Dermis microvascular lymphatic vessel endothelial cell (primary cell): ENCODE measurements around the gene MIER2. TPM values are rescaled to one million over a fixed set of nuclear protein-coding genes. Genes with fewer than 3 reads are reported as not detected.

Experiments used
- DNase-seq, 2 donors: peaks; one replicate each; pipeline versions ENCODE4 v3.0.0 to v3.0.0-alpha.2; 2010; ENCODE audit warnings: low read depth in 2 of 2
- total RNA-seq: library from RNA; depleted of rRNA; stranded (reverse); fragments of >200 nt; gene quantifications from 2 replicates; pipeline ENCODE4 v1.2.1, GENCODE V29; 2014

MIER2 gene
- total RNA-seq, 1 donor from 2014 or later: 7.7 TPM

GRCh38 chr19:379796-380195 is 35.2 kb upstream of the MIER2 start:
- DNase-seq: no peak

DNA sequence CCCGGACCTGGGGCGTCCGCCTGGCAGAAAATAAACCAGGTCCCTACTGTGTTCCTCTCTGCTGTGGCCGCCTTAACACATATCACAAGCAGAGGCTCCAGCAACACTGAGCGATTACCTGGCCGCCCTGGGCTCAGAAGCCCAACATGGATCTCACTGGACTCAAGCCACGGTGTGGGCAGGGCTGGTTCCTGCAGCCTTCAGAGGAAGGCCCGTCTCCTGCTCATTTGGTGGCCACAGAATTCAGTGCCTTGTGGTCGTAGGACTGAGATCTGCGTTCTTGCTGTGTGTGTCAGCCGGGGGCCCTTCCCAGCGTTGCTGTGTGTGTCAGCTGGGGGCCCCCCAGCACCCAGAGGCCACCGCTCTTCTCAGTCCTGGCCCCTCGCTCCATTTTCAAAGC is 34.1 kb upstream of the MIER2 start:
- no peak for DNase-seq

DNA sequence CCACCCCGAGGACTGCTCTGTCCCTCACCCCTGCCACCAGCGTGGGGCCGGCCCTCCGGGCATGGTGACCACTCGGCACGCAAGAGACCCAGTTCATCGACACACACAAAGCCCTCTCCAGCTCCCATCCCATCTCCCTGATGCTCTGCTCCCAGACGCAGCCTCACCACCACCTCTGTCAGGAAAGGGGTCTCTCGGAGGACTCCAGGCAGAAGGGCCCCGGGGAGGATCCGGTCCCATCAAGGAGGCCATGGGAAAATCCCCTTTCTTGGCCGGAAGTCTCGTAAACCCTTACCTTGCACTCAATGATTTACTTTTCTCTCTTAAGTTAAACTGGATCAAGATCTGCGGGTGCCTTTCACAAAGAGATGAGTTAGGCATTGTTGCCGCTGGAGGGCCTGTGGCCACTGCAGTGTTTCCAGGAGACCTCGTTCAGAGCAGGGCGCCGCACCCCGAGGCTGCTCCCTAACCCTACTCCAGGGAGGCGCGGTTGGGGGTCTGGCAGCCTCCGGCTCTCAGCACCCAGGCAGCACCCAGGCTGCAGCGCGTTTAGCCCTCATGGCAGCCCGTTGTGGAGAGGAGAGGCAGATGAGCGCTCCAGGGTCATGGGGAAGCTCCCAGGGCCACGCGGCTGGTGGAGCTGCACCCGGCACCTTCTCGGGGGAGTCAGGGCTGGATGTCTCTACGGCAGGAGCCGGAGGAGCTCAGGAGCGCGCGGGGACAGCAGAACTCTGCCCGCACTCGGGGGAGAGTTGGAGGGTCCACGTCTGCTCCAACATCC is 33.4 kb upstream of the MIER2 start:
- DNase-seq: no peak

GRCh38 chr19:376111-376470 is 31.5 kb upstream of the MIER2 start:
- no peak for DNase-seq

DNA sequence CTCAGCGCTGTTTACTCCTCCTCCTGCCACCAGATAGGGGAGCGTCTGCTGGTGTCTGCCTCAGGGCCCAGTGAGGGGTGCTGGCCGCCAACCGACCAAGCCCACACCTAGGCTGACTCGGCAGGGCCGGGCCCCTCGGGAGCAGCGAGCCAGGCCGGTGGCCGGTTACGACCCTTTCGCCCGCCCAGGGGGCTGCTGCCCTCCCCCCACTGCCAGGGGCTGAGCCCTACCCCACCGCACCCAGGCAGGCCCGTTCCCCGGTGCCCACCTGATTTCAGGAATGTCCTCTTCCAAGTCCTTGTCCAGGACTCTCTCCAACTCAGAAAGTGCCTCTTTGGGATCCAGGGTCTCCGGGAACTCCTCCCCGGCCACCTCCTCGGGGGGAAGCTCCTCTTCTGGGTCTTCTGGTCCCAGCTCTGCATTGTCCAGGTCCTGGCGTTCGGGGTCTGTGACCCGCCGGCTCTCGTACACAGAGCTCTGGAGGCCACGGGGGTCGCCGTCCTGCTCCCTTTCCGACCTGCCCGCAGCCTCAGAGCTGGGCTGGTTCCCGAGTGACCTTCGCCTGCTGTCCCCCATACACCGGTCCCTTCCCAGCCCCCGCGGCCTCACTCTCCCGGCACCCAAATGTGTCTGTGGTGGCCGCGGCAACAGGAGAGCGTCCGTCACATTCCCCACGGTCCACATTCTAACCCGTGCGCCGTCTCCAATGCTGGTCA is 31.0 kb upstream of the MIER2 start:
- DNase-seq: no peak

DNA sequence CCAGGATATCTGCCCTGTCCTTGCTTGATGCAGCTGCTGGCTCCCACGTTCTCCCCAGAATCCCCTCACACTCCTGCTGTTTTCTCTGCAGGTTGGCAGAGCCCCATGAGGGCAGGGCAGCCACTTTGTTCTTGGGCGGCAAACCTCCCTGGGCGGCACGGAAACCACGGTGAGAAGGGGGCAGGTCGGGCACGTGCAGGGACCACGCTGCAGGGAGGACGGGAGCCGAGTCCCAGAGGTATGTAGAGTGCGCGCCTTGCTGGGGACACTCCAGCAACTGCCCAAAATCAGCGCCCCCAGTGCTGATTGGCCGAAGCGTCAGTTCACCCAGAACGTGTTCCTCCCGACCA is 30.3 kb upstream of the MIER2 start:
- no peak for DNase-seq

- DNase-seq: no peak
Measured at GRCh38 chr19:374183-374885, 29.7 kb upstream of the MIER2 start.

- no peak for DNase-seq
Measured at GRCh38 chr19:373391-374182, 29.0 kb upstream of the MIER2 start.

GRCh38 chr19:372306-372890 is 27.8 kb upstream of the MIER2 start:
- DNase-seq: peak; percentile 28 to 51

DNA sequence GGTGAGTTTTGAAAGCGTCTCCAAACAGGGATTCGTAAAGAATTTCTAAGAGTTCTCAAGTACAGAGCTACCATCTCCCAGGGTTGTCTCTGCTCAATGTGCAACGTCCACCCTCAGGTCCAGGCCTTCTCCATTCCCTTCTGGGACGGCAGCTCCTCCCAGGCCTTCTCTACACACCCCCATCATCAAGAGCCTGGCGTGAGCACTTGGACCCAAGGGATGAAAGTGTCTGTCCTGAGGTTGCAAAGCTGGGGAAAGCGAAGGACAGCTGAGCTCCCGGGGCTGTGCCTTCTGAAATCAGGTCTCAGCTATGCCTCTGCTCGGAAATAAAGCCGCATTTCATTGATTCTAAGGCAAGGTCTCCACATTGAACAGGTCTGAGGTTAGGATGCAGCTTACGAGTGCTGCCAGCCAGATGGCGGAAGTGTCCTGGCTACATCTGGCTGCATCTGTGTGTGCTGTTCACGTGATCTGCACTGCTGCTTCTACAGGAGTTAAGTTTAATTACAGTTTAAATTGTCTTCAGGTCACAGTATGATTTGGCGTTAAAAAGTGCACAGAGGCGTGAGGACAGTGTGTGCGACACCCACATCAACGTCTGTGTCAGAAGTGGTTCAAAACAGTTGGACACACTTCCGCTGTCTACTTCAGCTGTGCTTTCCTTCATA is 27.0 kb upstream of the MIER2 start:
- DNase-seq: no peak

DNA sequence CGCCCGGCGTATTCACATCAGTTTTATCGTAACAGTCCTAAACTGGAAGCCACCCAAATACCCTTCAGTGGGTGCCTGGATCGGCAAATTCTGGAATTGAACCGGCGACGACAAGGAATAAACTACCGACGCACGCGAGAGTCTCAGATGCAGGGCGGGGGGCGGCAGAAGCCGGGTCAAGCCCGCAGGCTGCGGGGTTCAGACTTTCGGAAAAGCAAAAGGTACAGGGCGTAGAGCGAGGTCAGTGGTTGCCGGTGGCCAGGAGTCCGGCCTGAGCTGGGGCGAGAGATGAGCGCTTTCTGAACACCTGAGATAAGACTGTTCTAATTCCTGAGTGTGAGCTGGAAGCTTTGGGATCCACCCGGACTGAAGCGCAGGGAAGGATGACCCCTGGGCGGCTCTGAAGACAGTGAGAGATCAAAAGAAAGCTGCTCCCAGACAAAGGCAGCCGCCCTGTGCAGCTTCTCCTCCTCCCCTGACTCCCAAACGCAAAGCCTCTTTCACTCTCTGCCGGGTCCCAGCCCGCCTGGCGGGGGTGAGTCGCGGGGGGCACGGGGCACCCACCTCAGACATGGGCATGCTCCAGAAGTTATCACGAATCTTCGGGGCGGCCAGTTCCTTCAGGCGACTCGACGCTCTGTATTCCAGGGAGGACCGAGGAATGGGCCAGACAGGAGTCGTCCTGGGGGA is 26.2 kb upstream of the MIER2 start:
- no peak for DNase-seq

DNA sequence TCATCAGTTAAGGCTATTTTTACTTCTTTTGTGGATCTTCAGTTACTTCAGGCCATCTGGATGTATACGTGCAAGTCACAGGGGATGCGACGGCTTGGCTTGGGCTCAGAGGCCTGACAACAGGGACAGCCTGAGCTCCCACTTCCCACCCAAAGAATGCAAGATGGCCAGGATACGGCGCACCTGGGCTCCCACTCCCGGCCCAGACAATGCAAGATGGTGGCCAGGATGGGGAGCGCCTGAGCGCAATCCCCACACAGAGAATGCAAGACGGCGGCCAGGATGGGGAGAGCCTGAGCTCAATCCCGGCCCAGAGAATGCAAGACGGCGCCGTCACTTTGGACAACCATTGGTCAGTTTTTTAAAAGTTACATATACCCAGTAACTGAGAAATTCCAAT is 25.3 kb upstream of the MIER2 start:
- DNase-seq: no peak

DNA sequence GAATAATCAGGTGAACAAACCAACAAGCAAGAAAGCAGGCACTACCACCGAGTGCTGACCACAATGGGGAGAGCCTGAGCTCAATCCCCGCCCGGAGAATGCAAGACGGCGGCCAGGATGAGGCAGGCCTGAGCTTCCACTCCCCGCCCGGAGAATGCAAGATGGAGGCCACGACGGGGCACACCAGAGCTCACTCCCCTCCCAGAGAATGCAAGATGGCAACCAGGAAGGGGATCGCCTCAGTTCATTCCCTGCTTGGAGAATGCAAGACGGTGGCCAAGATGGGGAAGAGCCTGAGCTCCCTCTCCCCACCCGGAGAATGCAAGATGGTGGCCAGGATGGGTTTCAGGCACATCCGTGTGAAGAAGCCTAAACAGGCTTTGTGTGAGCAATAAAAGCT is 24.7 kb upstream of the MIER2 start:
- DNase-seq: no peak

DNA sequence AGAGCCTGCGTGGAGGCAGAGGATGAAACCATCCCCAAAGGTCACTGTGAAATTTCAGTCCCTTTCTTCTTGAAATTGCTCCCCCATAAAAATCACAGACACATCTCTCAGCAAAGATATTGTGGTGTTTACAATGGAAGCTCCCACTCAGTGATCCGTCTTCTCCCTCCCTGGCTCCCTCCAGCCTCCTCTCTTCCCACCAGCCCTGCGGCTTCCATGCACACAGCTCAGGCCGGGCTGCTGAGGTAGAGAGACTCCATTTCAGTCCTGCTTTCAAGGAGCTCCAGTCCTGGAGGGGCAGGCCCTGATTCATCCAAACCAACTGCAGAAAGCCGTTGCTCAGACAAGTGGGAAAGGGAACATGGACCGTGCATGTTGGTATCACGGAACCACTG is 24.0 kb upstream of the MIER2 start:
- DNase-seq: no peak

DNA sequence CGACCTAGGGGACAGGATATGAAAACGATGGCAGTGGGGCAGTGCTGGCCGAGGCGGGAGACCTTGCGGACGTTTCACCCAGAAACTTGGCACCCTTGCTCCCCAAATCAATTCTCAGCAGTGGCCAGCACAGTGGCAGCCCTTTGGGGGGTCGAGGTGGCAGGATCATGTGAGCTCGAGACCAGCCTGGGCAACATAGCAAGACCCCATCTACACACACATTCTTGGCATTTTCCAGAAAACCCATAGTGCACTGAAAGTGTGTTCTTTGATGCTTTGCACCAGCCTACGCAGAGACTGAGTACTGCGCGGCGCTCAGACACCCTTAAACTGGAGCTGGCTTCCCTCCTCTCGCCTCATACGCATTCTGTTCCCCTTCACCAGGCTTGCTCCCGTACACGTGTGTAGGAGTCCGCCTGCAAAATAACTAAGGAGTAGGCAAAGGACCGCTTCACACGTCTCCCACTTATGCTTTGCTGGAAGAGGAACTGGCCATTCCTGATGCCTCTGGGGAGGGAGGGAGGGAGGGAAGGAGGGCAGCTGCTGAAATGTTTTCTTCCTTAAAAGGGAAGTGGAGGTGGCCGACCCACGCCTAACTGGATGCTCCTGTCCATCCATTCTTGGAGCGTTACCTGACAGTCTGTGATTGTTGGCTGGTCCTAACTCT is 23.5 kb upstream of the MIER2 start:
- DNase-seq: no peak

- no peak for DNase-seq
Measured at GRCh38 chr19:367561-367960, 23.0 kb upstream of the MIER2 start.

DNA sequence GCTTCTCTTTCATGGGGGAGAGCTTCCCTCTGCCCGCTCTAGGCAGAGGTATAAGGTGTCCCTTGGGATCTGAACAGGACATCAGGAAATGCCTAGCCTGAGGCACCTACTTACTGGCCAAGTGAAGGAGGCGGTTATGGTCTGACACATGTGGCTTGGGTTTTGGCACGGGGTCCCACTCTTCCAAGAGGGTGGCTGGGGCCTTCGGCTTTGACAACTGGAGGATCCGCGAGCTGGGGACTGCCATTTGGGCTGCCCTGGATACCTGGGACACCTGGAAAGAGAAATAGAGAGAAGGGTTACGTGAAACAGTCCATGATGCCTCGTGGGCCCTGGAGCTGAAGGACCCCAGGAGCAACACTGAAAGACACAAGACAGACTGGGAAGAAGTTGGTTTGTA is 22.4 kb upstream of the MIER2 start:
- DNase-seq: no peak

DNA sequence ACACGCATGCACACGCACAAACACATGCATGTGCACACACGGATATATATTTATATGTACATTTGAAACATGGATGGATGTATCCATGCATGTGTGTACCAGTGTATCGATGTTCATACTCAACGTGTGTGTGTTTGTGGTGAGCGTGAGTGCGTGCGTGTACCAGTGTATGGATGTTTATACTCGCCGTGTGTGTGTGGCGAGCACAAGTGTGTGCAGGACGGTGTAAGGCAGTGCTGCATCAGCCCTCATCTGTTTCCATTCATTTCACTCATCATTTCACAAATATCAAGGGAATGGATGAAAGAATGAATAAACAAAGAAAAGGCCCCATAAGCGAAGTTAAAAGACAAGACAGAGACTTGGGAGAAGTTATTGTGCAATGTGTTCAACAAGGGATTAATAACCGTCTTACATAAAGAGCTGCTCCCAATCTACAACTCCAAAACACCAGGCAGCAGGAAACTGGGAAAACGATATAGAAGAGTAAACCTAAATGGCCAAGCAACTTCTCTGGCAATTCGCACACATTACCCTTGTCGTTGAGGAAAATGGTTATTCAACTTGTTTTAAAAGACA is 21.7 kb upstream of the MIER2 start:
- DNase-seq: no peak

DNA sequence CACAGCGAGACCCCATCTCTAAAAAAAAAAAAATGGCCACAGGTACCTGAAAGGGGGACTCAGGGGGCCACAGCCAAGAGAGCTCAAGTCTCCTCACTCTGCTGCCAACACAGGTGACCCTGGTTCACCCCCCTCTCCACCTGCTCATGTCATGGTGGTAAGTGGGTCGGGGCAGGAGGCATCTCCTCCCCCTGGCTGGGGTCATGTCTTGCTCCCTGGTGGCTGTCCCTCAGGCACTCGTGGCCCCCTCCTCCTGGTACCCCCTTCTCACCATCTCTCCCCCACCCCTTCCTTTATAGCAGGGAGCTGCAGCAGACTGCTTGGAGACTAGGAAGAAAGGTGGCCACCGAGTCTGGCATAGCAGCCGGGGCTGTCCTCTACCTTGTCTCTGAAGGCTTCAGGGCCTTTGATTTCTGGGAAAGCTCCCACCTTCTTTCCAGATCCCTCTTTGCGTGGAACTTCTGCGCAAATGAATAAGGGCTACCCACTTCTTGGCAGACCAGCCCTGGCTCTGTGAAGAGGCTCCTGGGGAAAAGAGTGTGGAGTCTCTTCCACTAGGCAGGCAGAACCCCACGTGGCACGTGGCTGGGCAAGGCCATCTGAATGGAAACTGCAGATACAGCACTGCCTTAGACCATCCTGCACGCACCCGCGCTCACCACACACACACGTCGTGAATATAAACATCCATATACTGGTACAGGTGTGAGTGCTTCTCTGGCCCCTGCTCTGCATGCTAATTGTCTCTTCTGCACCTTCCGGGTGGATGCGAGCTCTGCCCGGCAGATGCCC is 20.1 kb upstream of the MIER2 start:
- DNase-seq: no peak
